Thoracic aorta (tissue), 2 donors: ENCODE data around the gene IL1RN. TPM values are rescaled to one million over a fixed set of nuclear protein-coding genes. Genes with fewer than 3 reads are reported as not detected.

Experiments used
- ATAC-seq: fragments of 150-250 bp; one replicate; pipeline ENCODE4 v1.8.0; 2017; ENCODE audit warnings: low read depth; ENCODE audit not compliant: insufficient number of reproducible peaks, low FRiP score
- DNase-seq: peaks from one replicate; pipeline ENCODE4 v3.0.0-alpha.2; 2020; ENCODE audit warnings: low spot score
- H3K27ac ChIP-seq, 2 donors: fragments of 200-600 bp; sonication (generic); 1 replicate in 1 of 2; 2 replicates in 1 of 2; pipeline ENCODE4 v1.5.1; 2016; ENCODE audit warnings: mild to moderate bottlenecking in 2 of 2, moderate library complexity in 2 of 2
- H3K27me3 ChIP-seq: fragments of 200-600 bp; sonication (generic); replicated peaks from 2 replicates; pipeline ENCODE4 v1.6.0; 2016; ENCODE audit warnings: mild to moderate bottlenecking; ENCODE audit not compliant: insufficient read depth
- H3K36me3 ChIP-seq: fragments of 200-600 bp; sonication (generic); one replicate; pipeline ENCODE4 v1.5.1; 2016
- H3K4me1 ChIP-seq, 2 donors: fragments of 200-600 bp; sonication (generic); 1 replicate in 1 of 2; 2 replicates in 1 of 2; pipeline versions ENCODE4 v1.5.1 to v1.6.0; 2016; ENCODE audit warnings: low read depth in 2 of 2, mild to moderate bottlenecking in 1 of 2; ENCODE audit not compliant: control insufficient read depth in 1 of 2
- H3K4me3 ChIP-seq: fragments of 200-600 bp; sonication (generic); 2 replicates; pipeline ENCODE4 v1.5.1; 2016; ENCODE audit warnings: mild to moderate bottlenecking
- H3K9me3 ChIP-seq: fragments of 200-600 bp; sonication (generic); 2 replicates; pipeline ENCODE4 v1.5.1; 2016
- CTCF ChIP-seq: fragments of 200-600 bp; sonication (generic); IDR thresholded peaks from one replicate; pipeline ENCODE4 v1.5.1; 2019; ENCODE audit warnings: antibody characterized with exemption
- total RNA-seq, 2 donors: library from RNA; depleted of rRNA; stranded (reverse); fragments of >200 nt; gene quantifications; one replicate each; pipeline versions ENCODE4 v1.1.0 to v1.2.3, GENCODE V29; 2016

The IL1RN gene
- total RNA-seq, 2 donors from 2014 or later = 1.6 to 8.6 TPM

- Histone ChIP-seq H3K9me3 (no peaks in the 10 kb centered on the region), H3K27ac (no peak overlapping the region), H3K4me1 (no peaks in the 10 kb centered on the region), H3K27me3 (no peaks in the 10 kb centered on the region), H3K36me3 (no peaks in the 10 kb centered on the region), H3K4me3 (no peak overlapping the region)
- no peak for ATAC-seq
- DNase-seq = no peak
- TF ChIP-seq CTCF = no peak
Measured at GRCh38 chr2:113178891-113179290, 51.5 kb downstream of the IL1RN start.

GRCh38 chr2:113179446-113180045 lies 52.1 kb downstream of the IL1RN start:
- Histone ChIP-seq H3K27me3 (no peaks in the 10 kb centered on the region), H3K36me3 (no peaks in the 10 kb centered on the region), H3K9me3 (no peaks in the 10 kb centered on the region), H3K4me1 (no peaks in the 10 kb centered on the region), H3K27ac (no peak overlapping the region), H3K4me3 (no peak overlapping the region)
- no peak for TF ChIP-seq CTCF
- ATAC-seq (no peak), DNase-seq (no peak)

GRCh38 chr2:113180131-113180946 lies 52.9 kb downstream of the IL1RN start:
- Histone ChIP-seq H3K9me3 (no peaks in the 10 kb centered on the region), H3K4me3 (no peak overlapping the region), H3K36me3 (no peaks in the 10 kb centered on the region), H3K27me3 (no peaks in the 10 kb centered on the region), H3K27ac (no peak overlapping the region), H3K4me1 (no peaks in the 10 kb centered on the region)
- no peak for ATAC-seq
- no peak for DNase-seq
- no peak for TF ChIP-seq CTCF

GRCh38 chr2:113181258-113182051 lies 54.1 kb downstream of the IL1RN start:
- ATAC-seq (no peak), DNase-seq (no peak)
- no peak overlapping the region for H3K27ac ChIP-seq
- no peaks in the 10 kb centered on the region for H3K4me1 ChIP-seq
- no peak for TF ChIP-seq CTCF
- no peak overlapping the region for H3K4me3 ChIP-seq
- H3K9me3 ChIP-seq = no peaks in the 10 kb centered on the region
- no peaks in the 10 kb centered on the region for H3K36me3 ChIP-seq
- H3K27me3 ChIP-seq = no peaks in the 10 kb centered on the region
